GM12872 (cell line): ENCODE measurements around the gene CSK.

Experiments
- CTCF ChIP-seq: IDR thresholded peaks from 3 replicates; pipeline ENCODE4 v1.5.1; 2011; ENCODE audit warnings: low read depth, mild to moderate bottlenecking, low read length, moderate library complexity; ENCODE audit not compliant: insufficient read depth

Gene CSK

GRCh38 chr15:74749832-74750231 is 32.0 kb upstream of the CSK start:
- TF ChIP-seq CTCF = no peak

- no peak for TF ChIP-seq CTCF
Measured at GRCh38 chr15:74750751-74751150, 31.1 kb upstream of the CSK start.

GRCh38 chr15:74752011-74752410 is 29.9 kb upstream of the CSK start:
- TF ChIP-seq CTCF = no peak

GRCh38 chr15:74752531-74752930 is 29.3 kb upstream of the CSK start:
- no peak for TF ChIP-seq CTCF

- no peak for TF ChIP-seq CTCF
Measured at GRCh38 chr15:74754593-74755215, 27.2 kb upstream of the CSK start.

- no peak for TF ChIP-seq CTCF
Measured at GRCh38 chr15:74758736-74759135, 23.1 kb upstream of the CSK start.

- no peak for TF ChIP-seq CTCF
Measured at GRCh38 chr15:74762791-74763150, 19.1 kb upstream of the CSK start.
